CD4-positive, alpha-beta T cell treated with Interleukin-21 for 1 hour (primary cell): ENCODE measurements around the gene TEKTIP1.

Source experiments
- DNase-seq: peaks from one replicate; pipeline ENCODE4 v3.0.0-alpha.2; 2020

Gene TEKTIP1

DNA sequence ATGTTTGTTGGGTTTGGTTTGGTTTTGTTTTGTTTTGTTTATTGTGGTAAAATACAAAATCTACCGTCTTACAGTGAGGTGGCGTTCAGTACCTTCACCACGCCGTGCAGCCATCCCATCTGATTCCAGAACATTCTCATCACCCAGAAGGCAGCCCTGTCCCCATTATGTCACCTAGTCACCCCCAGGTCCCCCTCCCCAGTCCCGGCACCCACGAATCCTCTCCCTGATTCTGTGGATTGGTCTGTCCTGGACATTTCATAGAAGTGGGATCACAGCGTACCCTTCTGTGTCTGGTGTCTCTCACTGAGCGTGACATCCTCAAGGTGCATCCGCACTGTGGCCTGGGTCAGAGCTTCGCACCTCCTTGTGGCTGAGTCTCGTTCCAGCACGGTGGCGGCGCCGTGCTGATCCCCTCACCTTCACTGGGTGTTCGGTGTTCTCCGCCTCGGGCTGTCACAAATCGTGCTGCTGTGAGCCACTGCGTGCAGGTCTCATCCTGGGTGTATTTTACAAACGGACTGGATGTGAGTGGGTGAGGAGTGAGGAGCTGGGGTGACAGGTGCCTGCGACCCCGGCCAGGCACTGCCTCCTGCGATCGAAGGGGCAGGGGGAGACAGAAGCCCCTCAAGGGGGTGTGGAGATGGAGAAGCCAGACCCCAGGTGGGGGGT is 580 bp upstream of the TEKTIP1 start:
- no peak for DNase-seq

DNA sequence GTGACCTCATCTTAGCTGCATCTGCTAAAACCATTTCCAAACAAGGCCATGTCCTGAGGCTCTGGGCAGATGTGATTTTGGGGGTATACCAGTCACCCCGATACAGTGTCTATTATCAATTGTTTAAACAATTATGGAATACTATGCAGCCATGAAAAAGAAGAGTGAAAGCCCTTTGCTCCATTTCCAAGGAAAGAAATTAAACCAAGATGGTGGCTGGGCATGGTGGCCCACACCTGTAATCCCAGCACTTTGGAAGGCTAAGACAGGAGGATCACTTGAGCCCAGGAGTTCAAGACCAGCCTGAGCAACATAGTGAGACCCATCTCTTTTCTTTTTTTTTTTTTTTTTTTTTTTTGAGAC is 763 bp downstream of the TEKTIP1 start:
- no peak for DNase-seq

- DNase-seq: no peak
Measured at GRCh38 chr19:3543150-3544057, 4.4 kb downstream of the TEKTIP1 start.

GRCh38 chr19:3544058-3544376 is 5.0 kb downstream of the TEKTIP1 start:
- no peak for DNase-seq

DNA sequence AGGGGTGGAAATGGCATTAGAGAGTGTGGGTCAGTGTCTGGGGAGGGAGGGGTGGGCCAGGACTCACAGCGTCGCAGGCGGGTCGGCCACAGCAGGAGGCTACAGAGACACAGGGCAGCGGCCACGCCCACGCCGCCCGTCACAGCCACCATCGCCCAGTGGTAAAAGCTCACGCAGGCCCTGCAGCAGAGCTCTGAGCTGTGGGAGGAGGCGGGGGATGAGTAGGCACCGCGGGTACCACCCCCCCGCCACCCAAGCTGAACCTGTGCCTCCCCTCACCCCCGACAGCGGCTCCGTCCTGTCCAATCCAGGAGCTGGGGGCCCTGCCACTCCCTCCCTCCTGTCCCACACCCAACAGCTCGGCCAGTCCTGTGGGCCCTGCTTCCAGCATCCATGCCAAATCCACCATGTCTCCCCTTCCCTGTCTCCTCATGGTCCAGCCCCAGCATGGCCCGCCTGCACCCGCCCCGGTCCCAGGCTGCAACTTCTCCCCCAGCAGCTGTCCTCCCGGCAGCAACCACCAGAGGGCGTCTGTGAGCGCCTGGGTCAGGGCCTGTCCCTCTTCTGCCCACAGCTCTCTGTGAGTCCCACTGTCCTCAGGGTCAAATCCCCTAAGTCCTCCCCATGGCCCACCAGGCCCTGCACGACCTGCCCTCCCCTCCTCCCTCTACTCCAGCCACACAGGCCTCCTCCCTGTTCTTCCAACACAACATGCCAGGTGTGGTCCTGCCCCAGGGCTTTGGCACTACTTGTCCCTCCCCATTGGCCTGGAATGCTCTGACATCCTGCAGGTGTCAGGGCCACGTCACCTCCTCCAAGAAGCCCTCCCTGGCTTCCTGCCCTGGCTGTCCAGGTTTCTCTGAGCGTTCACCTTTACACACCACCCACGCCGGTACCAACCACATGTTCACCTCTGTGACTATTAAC is 6.0 kb downstream of the TEKTIP1 start:
- peak; percentile 79 for DNase-seq

GRCh38 chr19:3545669-3546034 is 6.7 kb downstream of the TEKTIP1 start:
- no peak for DNase-seq

DNA sequence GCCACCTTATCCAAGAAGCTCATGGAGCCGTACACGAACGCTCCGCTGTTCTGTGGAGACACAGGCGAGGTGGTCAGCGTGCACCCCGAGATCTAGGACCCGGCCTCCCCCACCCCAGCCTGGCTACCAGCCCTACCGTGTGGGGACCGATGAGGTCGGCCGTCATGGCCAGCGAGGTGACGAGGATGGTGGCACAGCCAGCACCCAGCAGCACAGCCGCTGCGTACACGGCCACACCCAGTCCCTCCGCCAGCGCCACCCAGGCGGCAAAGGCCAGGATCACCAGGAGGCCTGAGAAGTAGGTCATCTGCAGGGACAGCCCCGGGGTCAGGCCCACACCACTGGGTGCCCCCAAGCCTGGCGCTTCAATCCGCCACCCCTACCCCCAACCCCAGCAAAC is 7.1 kb downstream of the TEKTIP1 start:
- DNase-seq: no peak

GRCh38 chr19:3547301-3547731 is 8.3 kb downstream of the TEKTIP1 start:
- peak; percentile 30 for DNase-seq

DNA sequence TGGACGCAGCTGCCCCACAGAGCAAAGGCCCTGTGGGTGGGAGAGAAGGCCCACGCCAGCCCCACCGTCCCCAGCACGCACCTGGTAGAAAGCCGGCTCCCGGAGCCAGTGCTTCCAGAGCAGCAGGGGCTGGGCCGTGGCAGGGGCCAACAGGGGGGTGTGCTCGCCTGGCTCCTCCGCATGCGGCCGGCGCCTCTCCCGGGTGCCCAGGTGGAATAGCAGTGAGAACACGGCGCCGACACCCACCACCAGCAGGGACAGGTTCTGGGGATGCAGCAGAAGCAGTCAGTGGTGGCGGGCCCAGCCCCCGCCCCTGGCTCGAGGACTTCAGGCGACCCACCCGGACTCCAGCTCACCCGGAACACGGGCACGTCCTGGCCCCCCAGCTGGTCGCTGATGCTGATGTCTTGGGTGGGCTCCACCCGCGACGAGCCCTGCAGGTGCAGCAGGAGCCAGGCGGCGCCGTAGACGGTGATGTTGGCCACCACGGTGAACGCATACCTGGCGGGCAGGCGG is 8.9 kb downstream of the TEKTIP1 start:
- DNase-seq: no peak

DNA sequence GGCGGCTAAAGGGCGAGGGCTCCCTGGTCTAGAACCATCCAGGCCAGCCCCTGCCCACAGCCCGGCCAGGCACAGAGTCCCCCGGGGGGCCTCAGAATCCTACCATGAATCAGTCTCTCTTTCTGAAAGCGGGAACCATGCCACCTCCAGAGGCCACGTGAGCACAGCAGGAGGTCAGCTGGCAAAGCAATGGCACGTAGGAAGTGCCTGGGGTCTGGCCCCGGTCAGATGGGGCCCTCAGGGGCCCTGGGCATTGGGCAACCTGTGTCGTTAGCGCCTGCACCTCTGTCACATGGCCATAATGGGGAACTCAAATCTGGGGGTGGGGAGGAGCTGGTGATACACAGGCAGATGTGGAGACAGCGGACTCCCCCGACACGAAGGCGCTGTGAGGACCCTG is 9.6 kb downstream of the TEKTIP1 start:
- DNase-seq: no peak

DNA sequence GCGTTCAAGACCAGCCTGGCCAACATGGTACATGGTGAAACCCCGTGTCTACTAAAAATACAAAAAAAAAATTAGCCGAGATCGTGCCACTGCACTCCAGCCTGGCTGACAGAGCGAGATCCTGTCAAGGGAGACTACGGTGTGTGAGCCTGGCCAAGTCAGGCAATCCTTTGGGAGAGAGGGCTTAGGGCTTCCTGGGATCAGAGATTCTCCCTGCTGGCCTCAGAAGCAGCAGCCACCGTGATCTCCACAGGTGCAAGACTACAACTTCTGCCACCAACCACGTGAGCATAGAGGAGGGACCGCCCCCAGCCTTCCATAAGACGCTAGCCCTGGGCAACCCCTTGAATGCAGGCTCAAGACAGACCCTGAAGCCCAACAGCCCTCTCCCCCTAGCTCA is 10.8 kb downstream of the TEKTIP1 start:
- DNase-seq: no peak

DNA sequence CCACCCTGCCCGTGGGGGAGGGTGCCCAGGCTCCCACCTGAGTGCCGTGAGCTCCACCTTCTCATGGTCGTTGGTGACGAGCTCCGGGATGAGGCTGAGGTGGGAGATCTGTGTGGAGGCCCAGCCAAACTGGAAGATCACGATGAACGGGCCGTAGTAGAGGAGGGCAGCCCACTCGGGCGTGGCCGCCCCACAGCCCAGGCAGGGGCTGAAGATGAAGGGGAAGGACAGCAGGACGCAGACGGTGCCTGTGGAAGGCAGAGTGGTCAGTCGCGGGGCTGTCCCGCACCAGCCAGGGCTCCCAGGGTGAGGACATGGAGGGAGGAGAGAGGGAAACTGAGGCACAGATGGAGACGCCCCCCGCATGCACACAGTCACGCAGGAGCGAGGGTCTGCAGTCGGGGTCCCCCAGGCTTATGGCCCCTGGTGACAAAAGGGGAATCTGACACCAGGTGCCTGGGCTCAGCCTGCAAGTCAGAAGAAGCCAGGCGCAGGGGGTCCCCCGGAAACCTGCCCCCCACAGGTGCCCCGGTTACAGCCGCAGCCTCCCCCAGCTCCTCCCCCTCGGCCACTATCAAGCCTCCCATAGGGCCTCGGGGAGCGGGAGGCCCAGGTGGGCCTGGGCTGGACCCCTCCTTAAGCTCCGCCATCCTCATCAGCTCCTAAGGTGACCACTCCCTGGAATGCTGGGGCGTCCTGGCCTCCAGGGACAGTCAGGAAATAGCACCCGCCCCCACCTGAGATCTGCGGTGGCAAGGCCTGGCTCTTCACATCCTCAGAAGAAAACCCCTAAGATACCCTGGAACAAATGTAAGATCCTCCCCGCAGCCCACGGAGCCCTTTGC is 12.2 kb downstream of the TEKTIP1 start:
- no peak for DNase-seq

DNA sequence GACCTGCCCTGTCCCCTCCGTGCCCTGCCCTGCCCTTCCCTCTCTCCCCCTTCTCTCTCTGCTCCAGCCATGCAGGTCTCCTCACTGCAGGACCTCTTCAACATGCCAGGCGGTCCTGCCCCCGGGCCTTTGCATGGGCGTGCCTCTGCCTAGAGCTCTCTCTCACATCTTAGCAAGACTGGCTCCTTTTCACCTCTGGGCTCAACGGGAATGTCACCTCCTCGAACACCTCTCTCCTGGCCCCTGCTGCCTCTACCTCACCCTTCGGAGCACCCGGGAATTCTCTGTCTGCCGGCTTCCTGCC is 12.8 kb downstream of the TEKTIP1 start:
- no peak for DNase-seq

GRCh38 chr19:3554254-3555083 is 15.5 kb downstream of the TEKTIP1 start:
- peak; percentile 63 for DNase-seq

DNA sequence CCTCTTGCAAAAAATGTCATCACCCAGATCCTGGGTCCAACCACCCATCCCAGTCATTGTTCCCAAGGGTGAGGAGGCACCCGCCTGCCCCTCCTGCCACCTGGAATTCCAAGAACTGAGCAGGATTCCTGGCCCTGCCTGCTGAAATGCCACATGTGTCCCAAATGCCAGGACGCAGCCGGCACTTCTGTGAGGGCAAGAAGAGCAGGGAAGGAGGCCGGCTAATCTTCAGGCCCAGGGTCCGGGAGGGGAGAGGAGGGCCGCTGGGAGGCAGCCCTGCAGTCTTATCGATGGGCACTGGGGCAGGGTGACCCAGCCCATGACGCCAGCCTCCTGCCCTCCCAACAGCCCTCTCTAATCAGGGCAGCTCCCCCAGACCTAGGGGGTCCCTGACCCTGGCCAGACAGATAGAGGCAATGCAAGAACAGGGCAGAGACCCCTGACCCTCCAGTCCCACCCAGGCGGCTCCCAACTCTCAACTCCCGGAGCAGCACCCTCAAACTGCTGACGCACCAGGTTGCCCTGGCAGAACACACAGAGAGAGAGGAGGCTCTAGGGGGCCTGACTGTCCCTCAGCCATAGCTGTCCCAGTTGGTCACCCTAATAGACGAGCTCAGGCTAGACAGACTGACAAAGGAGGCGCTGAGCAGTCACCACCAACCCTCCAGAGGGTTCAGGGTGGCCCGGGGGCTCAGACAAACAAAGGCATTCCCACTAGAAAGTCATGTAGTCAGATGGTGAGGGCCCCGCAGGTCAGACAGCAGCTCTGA is 16.9 kb downstream of the TEKTIP1 start:
- no peak for DNase-seq

GRCh38 chr19:3556423-3556977 is 17.5 kb downstream of the TEKTIP1 start:
- DNase-seq: no peak

- peak; percentile 51 for DNase-seq
Measured at GRCh38 chr19:3556978-3557460, 18.0 kb downstream of the TEKTIP1 start.

GRCh38 chr19:3557461-3558248 is 18.7 kb downstream of the TEKTIP1 start, which contains the start of gene MFSD12:
MFSD12 (minus strand) TSS chr19:3557586; CDS start chr19:3557403, 183 bp downstream.
- DNase-seq: peak; percentile 95
